ENCODE measurements around the gene SPINK7.

DNA sequence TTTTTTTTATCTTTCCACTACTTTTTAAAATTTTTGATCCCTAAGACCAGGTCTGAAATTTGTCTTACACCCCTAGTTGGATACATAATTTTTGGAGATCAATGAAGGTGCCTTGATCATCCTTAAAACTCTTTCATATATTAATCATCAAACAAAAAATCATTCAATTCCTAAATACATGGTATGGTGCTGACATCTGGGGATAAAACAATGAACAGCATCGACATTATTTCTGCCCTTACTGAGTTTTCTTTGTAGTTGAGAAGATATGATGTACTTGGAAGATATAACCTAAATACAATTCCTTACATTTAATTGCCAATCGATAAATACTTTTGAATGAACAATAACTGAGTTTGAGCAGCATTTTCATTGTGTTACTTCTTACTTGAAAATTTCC is 41.4 kb downstream of the SPINK7 start:
- TF ChIP-seq, protein P1, sequence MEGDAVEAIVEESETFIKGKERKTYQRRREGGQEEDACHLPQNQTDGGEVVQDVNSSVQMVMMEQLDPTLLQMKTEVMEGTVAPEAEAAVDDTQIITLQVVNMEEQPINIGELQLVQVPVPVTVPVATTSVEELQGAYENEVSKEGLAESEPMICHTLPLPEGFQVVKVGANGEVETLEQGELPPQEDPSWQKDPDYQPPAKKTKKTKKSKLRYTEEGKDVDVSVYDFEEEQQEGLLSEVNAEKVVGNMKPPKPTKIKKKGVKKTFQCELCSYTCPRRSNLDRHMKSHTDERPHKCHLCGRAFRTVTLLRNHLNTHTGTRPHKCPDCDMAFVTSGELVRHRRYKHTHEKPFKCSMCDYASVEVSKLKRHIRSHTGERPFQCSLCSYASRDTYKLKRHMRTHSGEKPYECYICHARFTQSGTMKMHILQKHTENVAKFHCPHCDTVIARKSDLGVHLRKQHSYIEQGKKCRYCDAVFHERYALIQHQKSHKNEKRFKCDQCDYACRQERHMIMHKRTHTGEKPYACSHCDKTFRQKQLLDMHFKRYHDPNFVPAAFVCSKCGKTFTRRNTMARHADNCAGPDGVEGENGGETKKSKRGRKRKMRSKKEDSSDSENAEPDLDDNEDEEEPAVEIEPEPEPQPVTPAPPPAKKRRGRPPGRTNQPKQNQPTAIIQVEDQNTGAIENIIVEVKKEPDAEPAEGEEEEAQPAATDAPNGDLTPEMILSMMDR (IDR thresholded peaks at IDR 0.05; ENCODE audit: low read length), result no peak
- no peak for TF ChIP-seq EZH2 (optimal IDR thresholded peaks at IDR 0.05; ENCODE audit: low read depth, low read length)
